PC-9 (cell line): ENCODE data around the gene TRIO.

Experiments
- CTCF ChIP-seq: fragments of 200-600 bp; sonication (generic); conservative IDR thresholded peaks from 2 replicates; pipeline ENCODE4 v1.6.1; 2017; ENCODE audit warnings: mixed run types, antibody characterized with exemption, mild to moderate bottlenecking, moderate library complexity
- EZH2 ChIP-seq: fragments of 200-600 bp; sonication (generic); IDR thresholded peaks from 2 replicates; pipeline ENCODE4 v1.8.0; 2017; ENCODE audit warnings: antibody characterized with exemption, low read depth

GRCh38 chr5:14382640-14383039 is 239.5 kb downstream of the TRIO start:
- TF ChIP-seq CTCF (no peak), EZH2 (no peak)
